Osteoblast (primary cell): ENCODE data around the gene ARHGAP42. TPM values are rescaled to one million over a fixed set of nuclear protein-coding genes. Genes with fewer than 3 reads are reported as not detected.

Source experiments
- DNase-seq: peaks from one replicate; pipeline ENCODE4 v3.0.0; 2011; ENCODE audit warnings: low spot score, mixed read lengths; ENCODE audit not compliant: insufficient read length; ENCODE audit errors: missing footprints
- H2AFZ ChIP-seq: 2 replicates; pipeline ENCODE4 v1.6.0; 2011; ENCODE audit warnings: mild to moderate bottlenecking, low read length
- H3K27ac ChIP-seq: 2 replicates; pipeline ENCODE4 v1.5.1; 2011; ENCODE audit warnings: mild to moderate bottlenecking, low read depth, low read length, moderate library complexity
- H3K27me3 ChIP-seq: 2 replicates; pipeline ENCODE4 v1.6.0; 2012; ENCODE audit warnings: mild to moderate bottlenecking, control low read depth, inconsistent platforms, low read length, moderate library complexity; ENCODE audit not compliant: insufficient read depth
- H3K36me3 ChIP-seq: 2 replicates; pipeline ENCODE4 v1.5.1; 2011; ENCODE audit warnings: mild to moderate bottlenecking, low read length, control low read depth, moderate library complexity; ENCODE audit not compliant: insufficient read depth
- H3K4me1 ChIP-seq: 2 replicates; pipeline ENCODE4 v1.5.1; 2011; ENCODE audit warnings: mild to moderate bottlenecking, low read length, control low read depth, moderate library complexity; ENCODE audit not compliant: insufficient read depth
- H3K4me2 ChIP-seq: 2 replicates; pipeline ENCODE4 v1.6.0; 2011; ENCODE audit warnings: mild to moderate bottlenecking, low read length; ENCODE audit not compliant: insufficient read depth
- H3K4me3 ChIP-seq: fragments of 200-600 bp; sonication (generic); 3 replicates; pipeline ENCODE4 v1.5.1; 2012; ENCODE audit warnings: mild to moderate bottlenecking, low read length, inconsistent platforms; ENCODE audit not compliant: insufficient read depth
- H3K79me2 ChIP-seq: 2 replicates; pipeline ENCODE4 v1.6.0; 2012; ENCODE audit warnings: mild to moderate bottlenecking, low read length, control low read depth, inconsistent platforms; ENCODE audit not compliant: insufficient read depth
- H3K9me3 ChIP-seq: 2 replicates; pipeline ENCODE4 v1.5.1; 2011; ENCODE audit warnings: low read depth, low read length, control low read depth
- H4K20me1 ChIP-seq: 2 replicates; pipeline ENCODE4 v1.6.0; 2012; ENCODE audit warnings: mild to moderate bottlenecking, low read length, control low read depth; ENCODE audit not compliant: insufficient read depth
- CTCF ChIP-seq: IDR thresholded peaks from 2 replicates; pipeline ENCODE4 v1.5.1; 2011; ENCODE audit warnings: mild to moderate bottlenecking, low read depth, low read length, moderate library complexity; ENCODE audit errors: extremely low read depth
- total RNA-seq: library from RNA; depleted of rRNA; stranded (reverse); fragments of >200 nt; gene quantifications from 2 replicates; pipeline ENCODE4 v1.2.3, GENCODE V29; 2012

ARHGAP42 gene
- total RNA-seq, 1 donor = 9.4 TPM

DNA sequence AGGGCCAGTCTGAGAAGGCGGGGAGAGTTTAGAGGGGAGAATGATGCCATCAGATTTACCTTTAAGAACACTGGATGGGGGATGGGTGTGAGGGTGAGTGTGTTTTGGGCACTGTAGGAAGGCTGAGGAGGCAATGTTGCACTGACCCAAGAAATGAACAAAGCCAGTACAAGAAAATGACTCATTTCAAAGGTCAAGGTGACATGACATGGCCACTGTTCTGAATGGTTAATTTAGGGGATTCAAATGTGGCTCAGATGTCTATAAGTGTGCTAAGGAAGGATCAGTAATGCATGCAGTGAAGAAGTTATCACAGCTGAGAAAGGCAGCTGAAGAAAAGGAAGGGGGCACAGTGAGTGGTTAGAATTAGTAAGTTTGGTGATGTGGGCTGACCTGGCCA is 312.7 kb downstream of the ARHGAP42 start:
- TF ChIP-seq CTCF = no peak
- H3K9me3 ChIP-seq = no peaks in the 10 kb centered on the region
- H3K36me3 ChIP-seq = no peaks in the 10 kb centered on the region
- no peak overlapping the region for H3K27ac ChIP-seq
- H3K27me3 ChIP-seq = no peaks in the 10 kb centered on the region
- H4K20me1 ChIP-seq = no peaks in the 10 kb centered on the region
- no peak overlapping the region for H3K4me2 ChIP-seq
- H3K4me1 ChIP-seq = no peaks in the 10 kb centered on the region
- no peak overlapping the region for H3K4me3 ChIP-seq
- H3K79me2 ChIP-seq = no peaks in the 10 kb centered on the region
- no peak for DNase-seq
- H2AFZ ChIP-seq = no peak overlapping the region

- H3K4me2 ChIP-seq = no peak overlapping the region
- H3K36me3 ChIP-seq = no peaks in the 10 kb centered on the region
- H3K27ac ChIP-seq = no peak overlapping the region
- DNase-seq = no peak
- H2AFZ ChIP-seq = no peak overlapping the region
- no peaks in the 10 kb centered on the region for H3K4me1 ChIP-seq
- no peaks in the 10 kb centered on the region for H3K27me3 ChIP-seq
- H3K79me2 ChIP-seq = no peaks in the 10 kb centered on the region
- no peak overlapping the region for H3K4me3 ChIP-seq
- no peaks in the 10 kb centered on the region for H3K9me3 ChIP-seq
- TF ChIP-seq CTCF = no peak
- no peaks in the 10 kb centered on the region for H4K20me1 ChIP-seq
These were observed 316.4 kb downstream of the ARHGAP42 start for GRCh38 chr11:101003468-101003867.

GRCh38 chr11:101008961-101009689 is 322.0 kb downstream of the ARHGAP42 start:
- TF ChIP-seq CTCF = no peak
- H3K9me3 ChIP-seq = no peaks in the 10 kb centered on the region
- H3K4me3 ChIP-seq = no peak overlapping the region
- H3K27ac ChIP-seq = no peak overlapping the region
- H4K20me1 ChIP-seq = no peaks in the 10 kb centered on the region
- H3K27me3 ChIP-seq = no peaks in the 10 kb centered on the region
- no peaks in the 10 kb centered on the region for H3K36me3 ChIP-seq
- H3K4me2 ChIP-seq = no peak overlapping the region
- H2AFZ ChIP-seq = no peak overlapping the region
- H3K79me2 ChIP-seq = no peaks in the 10 kb centered on the region
- DNase-seq = no peak
- H3K4me1 ChIP-seq = no peaks in the 10 kb centered on the region

- Histone ChIP-seq H3K9me3 (no peaks in the 10 kb centered on the region), H3K4me3 (no peak overlapping the region), H3K27ac (no peak overlapping the region), H3K36me3 (no peaks in the 10 kb centered on the region), H3K4me2 (no peak overlapping the region), H3K27me3 (no peaks in the 10 kb centered on the region), H3K79me2 (no peaks in the 10 kb centered on the region), H2AFZ (no peak overlapping the region), H3K4me1 (no peaks in the 10 kb centered on the region), H4K20me1 (no peaks in the 10 kb centered on the region)
- no peak for DNase-seq
- no peak for TF ChIP-seq CTCF
These were observed 322.6 kb downstream of the ARHGAP42 start for GRCh38 chr11:101009690-101010055.
